Neural progenitor cell (in vitro differentiated cells): ENCODE results near the gene FBF1.

ENCODE experiments used
- EZH2 ChIP-seq: fragments of 200-600 bp; sonication (generic); IDR thresholded peaks from 2 replicates; pipeline ENCODE4 v1.6.1; 2017; ENCODE audit warnings: antibody characterized with exemption, mild to moderate bottlenecking, moderate library complexity
- EZH2phosphoT487 ChIP-seq: fragments of 200-600 bp; sonication (generic); IDR thresholded peaks from 2 replicates; pipeline ENCODE4 v1.6.1; 2017; ENCODE audit warnings: antibody characterized with exemption
- TF ChIP-seq, protein P1 (sequence below): fragments of 200-600 bp; sonication (generic); IDR thresholded peaks from 2 replicates; pipeline ENCODE4 v1.5.1; 2017; ENCODE audit warnings: antibody characterized with exemption, mild to moderate bottlenecking

DNA sequence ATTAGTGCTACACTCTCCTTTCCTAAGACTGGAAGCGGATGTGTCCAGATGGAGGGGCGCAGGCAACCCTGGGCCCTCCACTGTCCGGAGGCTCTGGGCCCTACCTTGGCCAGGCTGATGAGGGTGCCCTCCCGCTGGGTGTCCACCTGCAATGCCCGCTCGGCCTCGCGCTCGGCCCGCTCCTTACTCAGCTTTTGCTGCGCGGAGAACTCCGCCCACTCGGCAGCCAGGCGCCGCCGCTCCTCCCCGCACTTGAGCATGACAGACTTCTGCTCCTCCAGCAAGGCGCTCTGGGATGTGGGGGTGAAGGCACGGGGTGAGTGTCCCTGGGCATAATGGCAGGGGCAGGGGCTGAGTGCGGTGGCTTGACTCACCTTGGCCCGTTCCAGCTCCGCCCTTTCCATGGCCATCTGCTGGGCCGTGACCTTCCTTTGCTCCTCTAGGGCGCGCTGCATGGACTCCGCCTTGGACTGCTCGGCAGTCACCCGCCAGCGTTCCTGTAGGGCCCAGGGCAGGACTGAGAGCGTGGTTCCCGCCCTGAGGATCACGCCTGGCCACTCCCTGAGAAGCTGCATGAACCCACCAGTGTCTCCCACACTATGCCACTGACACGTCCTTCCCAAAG is 26.1 kb downstream of the FBF1 start:
- TF ChIP-seq, protein P1, sequence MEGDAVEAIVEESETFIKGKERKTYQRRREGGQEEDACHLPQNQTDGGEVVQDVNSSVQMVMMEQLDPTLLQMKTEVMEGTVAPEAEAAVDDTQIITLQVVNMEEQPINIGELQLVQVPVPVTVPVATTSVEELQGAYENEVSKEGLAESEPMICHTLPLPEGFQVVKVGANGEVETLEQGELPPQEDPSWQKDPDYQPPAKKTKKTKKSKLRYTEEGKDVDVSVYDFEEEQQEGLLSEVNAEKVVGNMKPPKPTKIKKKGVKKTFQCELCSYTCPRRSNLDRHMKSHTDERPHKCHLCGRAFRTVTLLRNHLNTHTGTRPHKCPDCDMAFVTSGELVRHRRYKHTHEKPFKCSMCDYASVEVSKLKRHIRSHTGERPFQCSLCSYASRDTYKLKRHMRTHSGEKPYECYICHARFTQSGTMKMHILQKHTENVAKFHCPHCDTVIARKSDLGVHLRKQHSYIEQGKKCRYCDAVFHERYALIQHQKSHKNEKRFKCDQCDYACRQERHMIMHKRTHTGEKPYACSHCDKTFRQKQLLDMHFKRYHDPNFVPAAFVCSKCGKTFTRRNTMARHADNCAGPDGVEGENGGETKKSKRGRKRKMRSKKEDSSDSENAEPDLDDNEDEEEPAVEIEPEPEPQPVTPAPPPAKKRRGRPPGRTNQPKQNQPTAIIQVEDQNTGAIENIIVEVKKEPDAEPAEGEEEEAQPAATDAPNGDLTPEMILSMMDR: no peak
- TF ChIP-seq EZH2 (no peak), EZH2phosphoT487 (no peak)
